H1 (cell line): ENCODE measurements around the gene NSF. TPM values are rescaled to one million over a fixed set of nuclear protein-coding genes. Genes with fewer than 3 reads are reported as not detected.

Experiments
- HDAC6 ChIP-seq: IDR thresholded peaks from one replicate; pipeline ENCODE4 v1.7.1; 2012; ENCODE audit warnings: low read depth, mild to moderate bottlenecking, inconsistent platforms, low read length, moderate library complexity
- polyA plus RNA-seq, 7 experiments: library from polyadenylated mRNA; depleted of rRNA in 3 of 7; stranded (reverse) in 5 of 7; unstranded in 2 of 7; fragments of >200 nt in 5 of 7; fragments of 200-250 nt in 2 of 7; gene quantifications; 1 replicate in 5 of 7; 2 replicates in 1 of 7; 4 replicates in 1 of 7; pipeline versions ENCODE4 v1.2.1 to v1.2.3, GENCODE V29; 2011 to 2013; ENCODE audit warnings: missing spikeins in 2 of 7, mixed read lengths in 2 of 7
- total RNA-seq: library from RNA; stranded (reverse); fragmentation: NEBNext Ultra II Directional; extraction: Animal tissue kit (Norgen Biotek cat#: 25700); gene quantifications from 2 replicates; pipeline ENCODE4 v1.2.1, GENCODE V29; 2021
- TF ChIP-seq, protein P1 (sequence below): IDR thresholded peaks from 2 replicates; pipeline ENCODE4 v1.6.1; 2012; ENCODE audit warnings: inconsistent platforms
- TF ChIP-seq, protein P2 (sequence below): IDR thresholded peaks from 2 replicates; pipeline ENCODE4 v1.6.1; 2012; ENCODE audit warnings: low read length, inconsistent platforms
- TF ChIP-seq, protein P3 (sequence below): fragments of 300-600 bp; sonication (generic); IDR thresholded peaks from 2 replicates; pipeline ENCODE4 v1.7.1; 2012; ENCODE audit warnings: low read length, moderate library complexity, mild to moderate bottlenecking, inconsistent platforms; ENCODE audit not compliant: insufficient replicate concordance

NSF gene
- total and polyA plus RNA-seq, 2 of the 8 experiments (the other 6 are each of a cell fraction or from before 2014, with no cell fraction given): 13.0 to 27.7 TPM

DNA sequence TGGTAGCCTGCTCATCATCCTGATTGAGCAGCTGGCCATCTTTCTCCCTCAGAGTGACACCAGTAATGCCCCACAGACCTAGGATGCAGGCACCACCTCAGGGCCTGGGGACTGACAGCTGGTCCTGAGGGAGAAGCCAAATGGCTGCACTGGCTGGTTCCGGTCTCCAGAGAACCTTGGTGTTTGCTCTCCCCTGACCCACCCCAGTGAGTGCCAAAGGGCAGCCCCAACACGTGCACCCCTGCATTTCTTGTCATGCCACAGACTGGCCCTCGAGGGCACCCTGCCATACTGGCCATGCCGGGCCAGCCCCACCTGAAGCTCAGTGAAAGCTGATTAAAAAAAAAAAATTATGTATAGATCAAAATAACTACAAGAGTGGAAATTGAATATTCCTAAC lies 127.5 kb downstream of the NSF start (continued):
- TF ChIP-seq, protein P1, sequence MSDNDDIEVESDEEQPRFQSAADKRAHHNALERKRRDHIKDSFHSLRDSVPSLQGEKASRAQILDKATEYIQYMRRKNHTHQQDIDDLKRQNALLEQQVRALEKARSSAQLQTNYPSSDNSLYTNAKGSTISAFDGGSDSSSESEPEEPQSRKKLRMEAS: no peak
- no peak for TF ChIP-seq HDAC6
- TF ChIP-seq, protein P2, sequence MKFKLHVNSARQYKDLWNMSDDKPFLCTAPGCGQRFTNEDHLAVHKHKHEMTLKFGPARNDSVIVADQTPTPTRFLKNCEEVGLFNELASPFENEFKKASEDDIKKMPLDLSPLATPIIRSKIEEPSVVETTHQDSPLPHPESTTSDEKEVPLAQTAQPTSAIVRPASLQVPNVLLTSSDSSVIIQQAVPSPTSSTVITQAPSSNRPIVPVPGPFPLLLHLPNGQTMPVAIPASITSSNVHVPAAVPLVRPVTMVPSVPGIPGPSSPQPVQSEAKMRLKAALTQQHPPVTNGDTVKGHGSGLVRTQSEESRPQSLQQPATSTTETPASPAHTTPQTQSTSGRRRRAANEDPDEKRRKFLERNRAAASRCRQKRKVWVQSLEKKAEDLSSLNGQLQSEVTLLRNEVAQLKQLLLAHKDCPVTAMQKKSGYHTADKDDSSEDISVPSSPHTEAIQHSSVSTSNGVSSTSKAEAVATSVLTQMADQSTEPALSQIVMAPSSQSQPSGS: no peak
- TF ChIP-seq, protein P3, sequence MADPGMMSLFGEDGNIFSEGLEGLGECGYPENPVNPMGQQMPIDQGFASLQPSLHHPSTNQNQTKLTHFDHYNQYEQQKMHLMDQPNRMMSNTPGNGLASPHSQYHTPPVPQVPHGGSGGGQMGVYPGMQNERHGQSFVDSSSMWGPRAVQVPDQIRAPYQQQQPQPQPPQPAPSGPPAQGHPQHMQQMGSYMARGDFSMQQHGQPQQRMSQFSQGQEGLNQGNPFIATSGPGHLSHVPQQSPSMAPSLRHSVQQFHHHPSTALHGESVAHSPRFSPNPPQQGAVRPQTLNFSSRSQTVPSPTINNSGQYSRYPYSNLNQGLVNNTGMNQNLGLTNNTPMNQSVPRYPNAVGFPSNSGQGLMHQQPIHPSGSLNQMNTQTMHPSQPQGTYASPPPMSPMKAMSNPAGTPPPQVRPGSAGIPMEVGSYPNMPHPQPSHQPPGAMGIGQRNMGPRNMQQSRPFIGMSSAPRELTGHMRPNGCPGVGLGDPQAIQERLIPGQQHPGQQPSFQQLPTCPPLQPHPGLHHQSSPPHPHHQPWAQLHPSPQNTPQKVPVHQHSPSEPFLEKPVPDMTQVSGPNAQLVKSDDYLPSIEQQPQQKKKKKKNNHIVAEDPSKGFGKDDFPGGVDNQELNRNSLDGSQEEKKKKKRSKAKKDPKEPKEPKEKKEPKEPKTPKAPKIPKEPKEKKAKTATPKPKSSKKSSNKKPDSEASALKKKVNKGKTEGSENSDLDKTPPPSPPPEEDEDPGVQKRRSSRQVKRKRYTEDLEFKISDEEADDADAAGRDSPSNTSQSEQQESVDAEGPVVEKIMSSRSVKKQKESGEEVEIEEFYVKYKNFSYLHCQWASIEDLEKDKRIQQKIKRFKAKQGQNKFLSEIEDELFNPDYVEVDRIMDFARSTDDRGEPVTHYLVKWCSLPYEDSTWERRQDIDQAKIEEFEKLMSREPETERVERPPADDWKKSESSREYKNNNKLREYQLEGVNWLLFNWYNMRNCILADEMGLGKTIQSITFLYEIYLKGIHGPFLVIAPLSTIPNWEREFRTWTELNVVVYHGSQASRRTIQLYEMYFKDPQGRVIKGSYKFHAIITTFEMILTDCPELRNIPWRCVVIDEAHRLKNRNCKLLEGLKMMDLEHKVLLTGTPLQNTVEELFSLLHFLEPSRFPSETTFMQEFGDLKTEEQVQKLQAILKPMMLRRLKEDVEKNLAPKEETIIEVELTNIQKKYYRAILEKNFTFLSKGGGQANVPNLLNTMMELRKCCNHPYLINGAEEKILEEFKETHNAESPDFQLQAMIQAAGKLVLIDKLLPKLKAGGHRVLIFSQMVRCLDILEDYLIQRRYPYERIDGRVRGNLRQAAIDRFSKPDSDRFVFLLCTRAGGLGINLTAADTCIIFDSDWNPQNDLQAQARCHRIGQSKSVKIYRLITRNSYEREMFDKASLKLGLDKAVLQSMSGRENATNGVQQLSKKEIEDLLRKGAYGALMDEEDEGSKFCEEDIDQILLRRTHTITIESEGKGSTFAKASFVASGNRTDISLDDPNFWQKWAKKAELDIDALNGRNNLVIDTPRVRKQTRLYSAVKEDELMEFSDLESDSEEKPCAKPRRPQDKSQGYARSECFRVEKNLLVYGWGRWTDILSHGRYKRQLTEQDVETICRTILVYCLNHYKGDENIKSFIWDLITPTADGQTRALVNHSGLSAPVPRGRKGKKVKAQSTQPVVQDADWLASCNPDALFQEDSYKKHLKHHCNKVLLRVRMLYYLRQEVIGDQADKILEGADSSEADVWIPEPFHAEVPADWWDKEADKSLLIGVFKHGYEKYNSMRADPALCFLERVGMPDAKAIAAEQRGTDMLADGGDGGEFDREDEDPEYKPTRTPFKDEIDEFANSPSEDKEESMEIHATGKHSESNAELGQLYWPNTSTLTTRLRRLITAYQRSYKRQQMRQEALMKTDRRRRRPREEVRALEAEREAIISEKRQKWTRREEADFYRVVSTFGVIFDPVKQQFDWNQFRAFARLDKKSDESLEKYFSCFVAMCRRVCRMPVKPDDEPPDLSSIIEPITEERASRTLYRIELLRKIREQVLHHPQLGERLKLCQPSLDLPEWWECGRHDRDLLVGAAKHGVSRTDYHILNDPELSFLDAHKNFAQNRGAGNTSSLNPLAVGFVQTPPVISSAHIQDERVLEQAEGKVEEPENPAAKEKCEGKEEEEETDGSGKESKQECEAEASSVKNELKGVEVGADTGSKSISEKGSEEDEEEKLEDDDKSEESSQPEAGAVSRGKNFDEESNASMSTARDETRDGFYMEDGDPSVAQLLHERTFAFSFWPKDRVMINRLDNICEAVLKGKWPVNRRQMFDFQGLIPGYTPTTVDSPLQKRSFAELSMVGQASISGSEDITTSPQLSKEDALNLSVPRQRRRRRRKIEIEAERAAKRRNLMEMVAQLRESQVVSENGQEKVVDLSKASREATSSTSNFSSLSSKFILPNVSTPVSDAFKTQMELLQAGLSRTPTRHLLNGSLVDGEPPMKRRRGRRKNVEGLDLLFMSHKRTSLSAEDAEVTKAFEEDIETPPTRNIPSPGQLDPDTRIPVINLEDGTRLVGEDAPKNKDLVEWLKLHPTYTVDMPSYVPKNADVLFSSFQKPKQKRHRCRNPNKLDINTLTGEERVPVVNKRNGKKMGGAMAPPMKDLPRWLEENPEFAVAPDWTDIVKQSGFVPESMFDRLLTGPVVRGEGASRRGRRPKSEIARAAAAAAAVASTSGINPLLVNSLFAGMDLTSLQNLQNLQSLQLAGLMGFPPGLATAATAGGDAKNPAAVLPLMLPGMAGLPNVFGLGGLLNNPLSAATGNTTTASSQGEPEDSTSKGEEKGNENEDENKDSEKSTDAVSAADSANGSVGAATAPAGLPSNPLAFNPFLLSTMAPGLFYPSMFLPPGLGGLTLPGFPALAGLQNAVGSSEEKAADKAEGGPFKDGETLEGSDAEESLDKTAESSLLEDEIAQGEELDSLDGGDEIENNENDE: no peak
